OCI-LY3 (cell line): ENCODE results near the gene ATP1A1.

Experiments
- H2AFZ ChIP-seq: fragments of 200-600, 300-600 bp; shearing (Covaris generic); 2 replicates; pipeline ENCODE4 v1.6.0; 2014; ENCODE audit warnings: antibody characterized with exemption, low read depth, low read length
- H3K27ac ChIP-seq: fragments of 200-600, 300-600 bp; sonication (generic); 2 replicates; pipeline ENCODE4 v1.5.1; 2014; ENCODE audit warnings: mild to moderate bottlenecking, low read length, moderate library complexity, mixed read lengths
- H3K27me3 ChIP-seq: fragments of 200-600, 300-600 bp; sonication (generic); 2 replicates; pipeline ENCODE4 v1.6.1; 2014; ENCODE audit warnings: low read depth, low read length, mixed read lengths
- H3K36me3 ChIP-seq: fragments of 200-600, 300-600 bp; sonication (generic); replicated peaks from 2 replicates; pipeline ENCODE3; 2014; ENCODE audit warnings: low read depth, low read length, mixed read lengths
- H3K4me1 ChIP-seq: fragments of 300-600, 200-600 bp; sonication (generic); 2 replicates; pipeline ENCODE4 v1.6.1; 2014; ENCODE audit warnings: low read length, mixed read lengths
- H3K4me2 ChIP-seq: fragments of 200-600, 300-600 bp; sonication (generic); 2 replicates; pipeline ENCODE4 v1.6.1; 2014; ENCODE audit warnings: low read length, mixed read lengths
- H3K4me3 ChIP-seq: fragments of 300-600, 200-600 bp; sonication (generic); 2 replicates; pipeline ENCODE4 v1.5.1; 2014; ENCODE audit warnings: antibody characterized with exemption, mild to moderate bottlenecking, low read length, moderate library complexity
- H3K79me2 ChIP-seq: fragments of 300-600, 200-600 bp; shearing (Covaris generic); 2 replicates; pipeline ENCODE4 v1.6.1; 2014; ENCODE audit warnings: mild to moderate bottlenecking, low read length, mixed read lengths
- H3K9ac ChIP-seq: fragments of 300-600, 200-600 bp; shearing (Covaris generic); 2 replicates; pipeline ENCODE4 v1.6.0; 2014; ENCODE audit warnings: mild to moderate bottlenecking, low read length, moderate library complexity
- H3K9me3 ChIP-seq: fragments of 200-600, 300-600 bp; shearing (Covaris generic); 2 replicates; pipeline ENCODE4 v1.6.1; 2014; ENCODE audit warnings: low read length, mixed read lengths; ENCODE audit not compliant: insufficient read depth
- H4K20me1 ChIP-seq: fragments of 200-600, 300-600 bp; sonication (generic); 2 replicates; pipeline ENCODE4 v1.6.1; 2016; ENCODE audit warnings: low read length, mixed read lengths; ENCODE audit not compliant: insufficient read depth
- CTCF ChIP-seq: fragments of 200-600, 300-600 bp; sonication (generic); IDR thresholded peaks from 2 replicates; pipeline ENCODE4 v1.5.1; 2014; ENCODE audit warnings: antibody characterized with exemption, low read length, low read depth
- EZH2phosphoT487 ChIP-seq: fragments of 200-600 bp; shearing (Covaris generic); IDR thresholded peaks from 2 replicates; pipeline ENCODE4 v1.6.1; 2018; ENCODE audit warnings: antibody characterized with exemption, mixed run types, low read depth

Gene ATP1A1

GRCh38 chr1:116412480-116412798 is 39.4 kb downstream of the ATP1A1 start:
- Histone ChIP-seq H3K27me3 (no peaks in the 10 kb centered on the region), H3K36me3 (no peaks in the 10 kb centered on the region), H3K9me3 (no peaks in the 10 kb centered on the region), H3K4me2 (no peak overlapping the region), H3K4me1 (peaks cover 3% of the 10 kb centered on the region), H3K4me3 (no peak overlapping the region), H3K27ac (no peak overlapping the region), H3K9ac (no peak overlapping the region), H3K79me2 (peaks cover 2% of the 10 kb centered on the region), H4K20me1 (no peaks in the 10 kb centered on the region), H2AFZ (no peak overlapping the region)
- TF ChIP-seq CTCF (no peak), EZH2phosphoT487 (no peak)

- H3K4me2 ChIP-seq = no peak overlapping the region
- no peaks in the 10 kb centered on the region for H3K9me3 ChIP-seq
- TF ChIP-seq EZH2phosphoT487 (no peak), CTCF (no peak)
- no peak overlapping the region for H2AFZ ChIP-seq
- H3K36me3 ChIP-seq = no peaks in the 10 kb centered on the region
- H3K27ac ChIP-seq = no peak overlapping the region
- H3K27me3 ChIP-seq = no peaks in the 10 kb centered on the region
- peaks cover 5% of the 10 kb centered on the region for H3K4me1 ChIP-seq
- no peak overlapping the region for H3K9ac ChIP-seq
- H4K20me1 ChIP-seq = no peaks in the 10 kb centered on the region
- no peak overlapping the region for H3K4me3 ChIP-seq
- peaks cover 6% of the 10 kb centered on the region for H3K79me2 ChIP-seq
Observed at GRCh38 chr1:116412898-116413297, 39.9 kb downstream of the ATP1A1 start.

GRCh38 chr1:116413414-116413813 is 40.4 kb downstream of the ATP1A1 start:
- H3K9ac ChIP-seq = no peak overlapping the region
- peaks cover 5% of the 10 kb centered on the region for H3K4me1 ChIP-seq
- H3K36me3 ChIP-seq = no peaks in the 10 kb centered on the region
- H3K4me3 ChIP-seq = no peak overlapping the region
- no peak overlapping the region for H3K27ac ChIP-seq
- H3K4me2 ChIP-seq = no peak overlapping the region
- TF ChIP-seq CTCF (no peak), EZH2phosphoT487 (no peak)
- peaks cover 11% of the 10 kb centered on the region for H3K79me2 ChIP-seq
- no peaks in the 10 kb centered on the region for H3K9me3 ChIP-seq
- H3K27me3 ChIP-seq = no peaks in the 10 kb centered on the region
- no peak overlapping the region for H2AFZ ChIP-seq
- no peaks in the 10 kb centered on the region for H4K20me1 ChIP-seq

GRCh38 chr1:116414364-116414763 is 41.3 kb downstream of the ATP1A1 start:
- Histone ChIP-seq H3K4me2 (no peak overlapping the region), H3K9me3 (no peaks in the 10 kb centered on the region), H3K27me3 (no peaks in the 10 kb centered on the region), H4K20me1 (no peaks in the 10 kb centered on the region), H3K4me3 (no peak overlapping the region), H3K36me3 (no peaks in the 10 kb centered on the region), H3K4me1 (peaks cover 10% of the 10 kb centered on the region), H3K79me2 (peaks cover 11% of the 10 kb centered on the region), H2AFZ (no peak overlapping the region), H3K27ac (no peak overlapping the region), H3K9ac (no peak overlapping the region)
- TF ChIP-seq CTCF = no peak
- no peak for TF ChIP-seq EZH2phosphoT487
